HG03460 (cell line): ENCODE measurements around the gene RNF166.

Source experiments
- ATAC-seq: cut with Tn5 transposase; IDR thresholded peaks from one replicate; pipeline ENCODE4 v1.9.1; 2021; ENCODE audit not compliant: unreplicated experiment

RNF166 gene

DNA sequence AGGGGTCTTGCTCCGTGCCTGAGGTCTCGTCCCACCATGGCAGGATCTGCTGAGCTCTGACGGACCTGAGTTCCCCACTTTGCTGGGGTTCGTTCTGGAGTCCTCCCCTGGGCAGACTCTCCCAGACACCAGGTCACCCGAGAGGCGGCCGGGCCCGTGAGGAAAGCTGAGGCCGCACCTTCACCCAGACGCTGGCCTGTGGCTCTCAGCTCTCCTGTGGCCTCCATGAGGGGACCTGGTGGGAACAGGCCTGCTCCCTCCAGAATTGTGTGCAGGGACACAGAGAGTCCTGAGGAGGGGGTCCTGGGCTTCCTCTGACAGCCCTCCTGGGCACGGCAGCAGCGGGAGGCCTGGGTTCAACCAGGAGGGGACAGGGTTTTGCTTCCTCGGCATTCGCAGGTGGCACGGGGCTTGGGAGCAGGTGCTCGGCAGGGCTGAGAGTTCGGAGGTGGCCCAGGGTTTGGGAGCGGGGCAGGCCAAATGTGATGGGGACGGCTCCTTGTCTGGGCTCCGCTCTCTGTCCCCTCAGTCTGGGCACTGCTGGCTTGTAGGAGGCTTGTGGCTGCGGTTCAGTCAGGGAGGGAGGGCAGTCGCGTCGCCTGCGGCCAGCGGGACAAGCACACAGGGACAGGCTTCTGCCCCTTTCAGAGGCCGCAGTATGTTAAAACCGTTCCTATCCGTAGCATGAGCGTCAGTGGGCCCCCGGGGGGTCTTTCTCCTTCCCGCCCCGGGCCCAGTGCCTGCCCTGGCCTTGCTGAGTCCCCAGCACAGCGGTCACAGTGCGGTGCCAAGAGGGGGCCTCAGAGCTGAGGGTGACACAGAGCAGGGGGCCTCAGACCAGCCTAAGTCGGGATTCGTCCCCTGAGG, 11.8 kb downstream of the RNF166 start:
- ATAC-seq, result no peak

- ATAC-seq, result no peak
Observed at GRCh38 chr16:88693420-88694177, 12.6 kb downstream of the RNF166 start.

DNA sequence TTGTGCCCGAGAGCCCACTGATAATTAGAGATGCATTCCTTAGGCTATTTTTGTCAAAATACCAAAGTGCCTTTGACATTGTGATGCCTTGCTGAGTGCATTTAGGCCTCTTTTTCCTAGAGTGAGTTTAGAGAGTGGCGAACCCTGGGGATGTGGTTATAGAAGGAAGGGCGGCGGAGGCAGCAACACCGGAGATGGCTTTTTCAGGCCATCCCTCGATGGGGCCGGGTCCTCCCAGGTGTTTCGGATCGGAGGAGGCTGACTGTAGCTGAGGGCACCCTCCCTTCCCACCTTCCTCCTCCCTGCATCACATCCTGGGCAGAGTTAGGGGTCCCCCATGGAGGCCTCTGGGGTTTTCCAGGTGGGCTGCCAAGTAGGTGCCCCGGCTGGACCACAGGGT, 13.3 kb downstream of the RNF166 start:
- no peak for ATAC-seq

- ATAC-seq, result no peak
Observed at GRCh38 chr16:88691924-88692560, 14.2 kb downstream of the RNF166 start.

DNA sequence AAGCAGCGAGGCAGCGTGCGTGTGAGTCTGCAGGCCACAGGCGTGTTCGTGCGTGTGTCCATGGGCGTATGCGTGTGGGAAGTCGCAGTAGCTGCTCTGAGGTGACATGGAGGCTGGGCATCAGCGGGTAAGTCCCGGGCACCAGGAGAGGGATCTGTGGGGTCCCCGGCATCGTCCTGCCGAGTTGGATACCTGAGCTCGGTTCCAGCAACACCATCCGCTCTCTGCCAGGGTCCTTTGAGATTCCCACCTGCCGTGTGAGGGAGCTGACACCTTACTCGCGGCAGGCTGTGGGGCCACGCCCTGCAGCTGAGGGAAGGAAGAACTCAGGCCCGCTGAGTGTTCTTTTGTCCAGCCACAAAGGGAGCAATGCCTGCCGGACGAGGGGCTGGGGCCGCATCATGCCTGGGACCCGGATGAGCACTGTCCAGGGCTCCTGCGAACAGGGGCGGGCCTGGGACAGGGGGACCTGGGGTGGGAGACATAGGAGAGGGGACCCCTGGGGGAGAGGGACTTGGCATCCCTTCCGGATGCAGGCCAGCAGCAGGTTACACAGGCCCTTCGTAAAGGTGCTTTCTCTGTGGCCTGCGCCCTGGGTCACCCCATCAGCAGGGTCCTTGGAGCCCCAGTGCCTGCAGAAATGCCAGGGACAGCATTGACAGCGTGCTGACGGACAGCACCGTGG, 14.9 kb downstream of the RNF166 start:
- no peak for ATAC-seq

DNA sequence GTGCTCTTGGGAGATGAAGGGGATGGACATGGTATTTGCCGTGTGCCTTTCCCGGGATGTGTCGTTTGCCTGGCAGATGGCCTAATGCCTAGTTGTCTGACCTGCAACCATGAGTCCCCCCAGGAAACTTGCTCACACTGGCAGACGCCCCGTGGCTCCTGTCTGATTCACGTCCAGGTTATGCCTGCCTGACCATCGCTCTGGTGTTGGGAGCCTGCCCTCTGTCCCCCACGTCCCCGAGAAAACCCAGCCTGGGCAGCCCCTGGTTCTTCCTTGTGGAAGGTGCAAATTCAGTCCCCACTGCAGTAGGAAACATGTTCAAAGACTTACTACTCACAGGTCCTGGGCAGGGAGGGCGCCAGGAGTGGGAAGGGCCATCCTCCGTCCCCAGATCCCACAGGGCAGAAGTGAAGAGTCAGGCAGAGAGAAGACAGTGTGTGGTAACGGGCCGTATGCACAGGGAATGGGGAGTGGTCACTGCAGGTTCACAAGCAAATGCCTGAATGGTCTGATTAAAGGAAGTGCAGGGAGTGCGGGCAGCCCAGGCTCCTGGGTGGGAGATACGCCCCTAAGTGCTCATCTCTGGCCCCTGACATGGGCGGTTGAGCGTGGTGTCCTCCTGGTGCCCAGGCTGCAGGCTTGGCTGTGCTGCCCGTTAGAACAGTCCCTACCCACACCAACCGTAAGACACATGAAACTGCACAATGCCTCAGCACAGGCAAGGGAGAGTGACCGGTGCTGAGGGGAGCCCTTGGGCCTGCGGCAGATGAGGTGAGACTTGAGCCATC, 15.7 kb downstream of the RNF166 start:
- no peak for ATAC-seq

DNA sequence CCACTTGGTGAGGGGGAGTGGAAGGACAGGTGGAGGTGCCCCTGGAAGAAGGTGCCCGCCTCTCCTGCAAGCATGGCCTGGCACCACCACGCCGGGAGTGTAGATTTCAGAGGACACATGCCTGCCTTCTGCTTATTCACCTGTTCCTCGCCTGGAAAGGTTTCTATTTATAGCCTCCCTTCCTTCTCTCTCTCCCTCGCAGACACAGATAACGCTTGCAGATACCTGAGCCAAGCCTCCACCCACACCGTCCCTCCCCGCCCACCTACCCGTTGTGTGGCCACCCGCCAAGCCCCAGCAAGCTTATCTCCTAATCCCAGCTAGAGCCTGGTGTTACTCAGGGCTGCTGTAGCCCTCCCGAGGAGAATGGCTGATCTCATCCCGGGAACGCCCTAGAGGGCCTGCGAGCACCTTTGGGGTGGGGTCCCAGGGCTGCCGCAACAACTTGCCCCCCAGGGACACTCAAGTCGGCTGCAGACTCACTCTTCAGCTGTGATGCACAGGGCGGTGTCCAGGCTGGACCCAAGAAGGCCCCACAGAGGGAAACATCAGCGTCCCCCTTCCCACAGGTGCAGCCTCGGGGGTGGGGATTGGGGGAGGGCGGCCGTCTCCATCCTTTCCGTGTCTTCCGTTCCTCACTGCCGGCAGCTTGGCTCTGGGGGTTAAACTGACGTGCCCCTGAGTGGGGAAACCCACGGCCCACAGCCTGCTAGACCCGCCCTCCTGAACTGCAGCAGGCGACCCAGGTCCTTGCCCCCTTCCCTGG, 18.0 kb downstream of the RNF166 start:
- no peak for ATAC-seq

DNA sequence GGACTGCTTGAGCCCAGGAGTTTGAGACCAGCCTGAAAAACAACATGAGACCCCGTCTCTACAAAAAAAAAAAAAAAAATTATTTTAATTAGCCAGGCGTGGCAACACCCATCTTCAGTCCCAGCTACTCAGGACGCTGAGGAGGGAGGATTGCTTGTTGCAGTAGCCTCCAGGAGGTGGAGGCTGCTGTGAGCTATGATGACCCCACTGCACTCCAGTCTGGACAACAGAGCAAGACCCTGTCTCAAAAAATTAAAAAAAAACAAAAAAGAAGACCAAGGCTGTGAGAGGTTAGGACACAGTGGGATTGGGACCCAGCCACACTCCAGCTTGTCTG, 18.6 kb downstream of the RNF166 start:
- no peak for ATAC-seq

- no peak for ATAC-seq
Observed at GRCh38 chr16:88687254-88687576, 19.0 kb downstream of the RNF166 start.

DNA sequence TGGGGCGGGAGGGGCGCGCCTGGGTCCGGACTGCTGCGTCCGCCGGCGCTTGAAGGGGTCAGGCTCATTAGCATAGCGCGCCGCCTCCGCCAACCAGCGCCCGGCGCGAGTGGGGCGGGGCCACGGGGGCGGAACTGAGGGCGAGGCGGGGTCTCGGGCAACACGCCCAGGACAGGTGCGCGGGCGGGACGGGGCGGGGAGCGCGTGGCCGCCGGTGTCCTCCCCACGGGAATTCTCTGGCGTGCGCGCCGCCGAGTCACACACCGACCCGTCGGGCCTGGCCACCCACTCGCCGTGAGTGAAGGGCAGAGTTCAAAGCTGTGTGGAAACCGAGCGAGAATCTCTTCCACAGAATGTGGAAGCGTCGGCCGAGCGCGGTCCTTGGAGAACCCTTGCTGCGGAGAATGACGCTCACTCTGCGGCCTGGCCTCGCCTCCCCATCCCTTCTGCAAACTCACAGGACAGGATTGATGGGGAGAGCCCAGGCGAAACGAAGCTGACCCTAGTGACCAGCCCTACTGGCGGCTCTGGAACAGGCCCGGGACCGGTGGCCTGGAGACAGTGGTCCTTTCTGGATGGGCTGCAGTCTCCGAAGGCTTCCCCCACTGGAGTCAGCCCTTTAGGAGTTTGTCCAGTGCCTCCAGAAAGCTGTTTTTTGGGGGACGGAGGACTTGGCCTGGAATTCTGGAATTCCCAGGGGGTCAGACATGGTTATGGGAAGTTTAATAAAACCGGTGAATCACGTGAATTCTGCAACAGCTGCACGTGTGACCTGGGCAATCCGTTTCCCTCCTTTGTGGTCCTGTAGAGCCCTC, 19.6 kb downstream of the RNF166 start, which contains the start of gene SNAI3:
Gene SNAI3, minus strand, starts transcription at position 69 of the 815 bp plus-strand sequence. CDS start 101 bp downstream, outside the sequence.
- ATAC-seq, result peak; percentile 70

GRCh38 chr16:88686062-88686438, 20.2 kb downstream of the RNF166 start:
- no peak for ATAC-seq

- ATAC-seq, result no peak
Observed at GRCh38 chr16:88685156-88686061, 20.8 kb downstream of the RNF166 start.

DNA sequence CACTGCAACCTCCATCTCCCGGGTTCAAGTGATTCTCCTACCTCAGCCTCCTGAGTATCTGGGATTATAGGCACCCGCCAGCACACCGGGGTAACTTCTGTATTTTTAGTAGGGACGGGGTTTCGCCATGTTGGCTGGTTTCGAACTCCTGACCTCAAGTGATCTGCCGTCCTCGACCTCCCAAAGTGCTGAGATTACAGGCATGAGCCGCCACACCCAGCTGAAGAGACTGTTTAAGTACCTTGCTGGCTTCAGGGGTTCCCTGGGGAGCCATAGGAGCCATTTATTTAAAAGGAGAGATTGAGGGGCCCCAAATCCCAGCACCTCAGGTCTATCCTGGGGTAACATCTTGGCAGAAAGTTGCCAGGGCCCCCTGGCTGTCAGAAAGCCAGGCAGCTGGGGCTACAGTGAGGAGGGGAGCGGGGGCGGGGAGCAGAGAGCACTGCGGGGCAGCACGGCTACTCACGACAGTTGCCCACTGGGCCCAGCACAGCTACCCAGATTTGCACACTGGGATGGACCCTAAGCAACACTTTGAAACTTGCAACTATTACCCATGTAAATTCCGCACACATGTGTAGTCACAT, 21.5 kb downstream of the RNF166 start:
- no peak for ATAC-seq

DNA sequence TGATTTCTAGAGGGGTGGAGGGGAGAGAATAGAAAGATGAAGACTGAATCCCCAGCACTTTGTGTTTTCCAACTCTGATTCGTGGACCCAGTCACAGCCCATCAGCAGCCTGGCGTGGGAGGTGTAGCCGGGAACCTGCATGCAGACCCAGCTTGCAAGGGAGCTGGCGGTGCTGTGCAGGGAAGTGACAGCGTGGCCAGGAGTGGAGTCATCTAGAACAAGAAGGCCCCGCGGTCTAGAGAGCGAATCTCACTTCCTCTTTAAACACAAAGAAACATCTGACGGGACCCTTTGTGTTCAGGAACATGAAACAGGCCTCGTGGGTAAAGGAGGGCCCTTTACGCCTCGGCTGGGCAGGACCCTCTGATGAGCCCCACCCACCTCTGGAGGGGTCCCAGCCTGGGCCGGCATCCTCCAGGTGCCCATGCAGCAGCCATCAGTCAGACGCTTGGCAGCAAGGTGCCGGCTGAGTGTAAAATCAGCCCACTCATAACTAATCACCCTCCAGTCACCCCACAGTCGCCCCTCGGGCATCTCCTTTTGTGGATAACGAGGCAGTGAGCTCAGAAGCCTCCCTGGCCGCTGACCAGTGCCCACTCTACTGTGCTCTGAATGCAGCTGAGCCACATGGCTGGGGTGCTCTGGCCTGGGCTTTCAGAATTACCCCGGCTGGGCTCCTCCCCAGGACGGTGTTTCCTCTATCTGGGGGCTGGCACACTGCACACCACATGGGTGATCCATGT, 24.3 kb downstream of the RNF166 start:
- ATAC-seq, result peak; percentile 66

DNA sequence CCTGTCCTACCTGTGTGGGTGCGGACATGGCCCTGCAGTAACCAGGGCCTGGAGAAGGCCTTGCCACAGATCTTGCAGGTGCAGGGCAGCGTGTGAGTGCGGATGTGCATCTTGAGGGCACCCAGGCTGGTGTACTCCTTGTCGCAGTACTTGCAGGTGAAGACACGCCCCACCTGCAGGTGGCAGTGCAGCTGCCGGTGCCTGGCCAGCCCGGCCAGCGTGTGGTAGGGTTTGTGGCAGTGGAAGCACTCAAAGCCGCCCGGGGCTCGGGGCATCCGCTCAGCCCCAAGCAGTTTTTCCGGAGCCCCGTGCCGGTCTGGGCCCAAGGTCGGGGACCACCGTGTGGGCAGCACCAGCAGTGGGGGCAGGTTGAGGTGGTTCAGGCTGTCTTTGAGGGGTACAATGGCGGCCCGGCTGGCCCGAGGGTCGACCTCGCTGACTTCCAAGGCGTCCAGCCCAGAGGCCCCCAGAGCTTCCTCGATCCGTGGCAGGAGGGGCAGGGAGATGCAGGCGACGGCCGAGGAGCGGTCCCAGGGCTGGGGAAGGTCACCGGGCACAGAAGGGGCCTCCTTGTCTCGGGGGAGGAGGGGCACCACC, 25.0 kb downstream of the RNF166 start:
- no peak for ATAC-seq

DNA sequence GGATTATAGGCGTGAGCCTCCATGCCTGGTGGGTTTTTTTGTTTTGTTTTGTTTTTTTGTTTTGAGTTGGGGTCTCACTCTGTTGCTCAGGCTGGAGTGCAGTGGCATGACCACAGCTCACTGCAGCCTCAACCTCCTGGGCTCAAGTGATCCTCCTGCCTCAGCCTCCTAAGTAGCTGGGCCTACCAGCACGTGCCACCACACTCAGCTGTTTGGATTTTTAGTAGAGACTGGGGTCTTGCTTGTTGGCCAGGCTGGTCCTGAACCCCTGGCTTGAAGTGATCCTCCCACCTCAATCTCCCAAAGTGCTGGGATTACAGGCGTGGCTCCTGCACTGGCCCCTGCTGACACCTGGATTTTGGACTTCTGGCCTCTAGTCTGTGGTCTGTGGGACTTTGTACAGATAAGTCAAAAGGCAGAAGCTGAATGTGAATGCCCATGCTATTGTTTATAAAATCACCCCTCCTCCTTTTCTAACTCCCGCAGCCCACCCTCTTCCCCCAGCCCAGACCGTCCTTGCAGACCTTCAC, 25.6 kb downstream of the RNF166 start:
- no peak for ATAC-seq
